ENCODE data around the gene NME9.

The NME9 gene

GRCh38 chr3:138270245-138270644 lies 59.4 kb downstream of the NME9 start:
- DNase-seq, result no peak

- no peak for DNase-seq
These were observed 62.6 kb downstream of the NME9 start for GRCh38 chr3:138267083-138267482.

- no peak for DNase-seq
These were observed 63.9 kb downstream of the NME9 start for GRCh38 chr3:138265745-138266144.

- no peak for DNase-seq
These were observed 66.5 kb downstream of the NME9 start for GRCh38 chr3:138263104-138263503.

GRCh38 chr3:138260611-138261010 lies 69.0 kb downstream of the NME9 start:
- DNase-seq, result no peak

GRCh38 chr3:138259126-138259525 lies 70.5 kb downstream of the NME9 start:
- no peak for DNase-seq

GRCh38 chr3:138257986-138258385 lies 71.7 kb downstream of the NME9 start:
- DNase-seq, result no peak

- DNase-seq, result no peak
These were observed 73.6 kb downstream of the NME9 start for GRCh38 chr3:138256022-138256421.

GRCh38 chr3:138254216-138254615 lies 75.4 kb downstream of the NME9 start:
- DNase-seq, result no peak

GRCh38 chr3:138253609-138254008 lies 76.0 kb downstream of the NME9 start:
- no peak for DNase-seq
